SK-N-SH (cell line): ENCODE results near the gene IFITM5. TPM values are rescaled to one million over a fixed set of nuclear protein-coding genes. Genes with fewer than 3 reads are reported as not detected.
"Not testable (repeated sequence)": the region's sequence is repeated elsewhere in the genome, so short reads cannot be mapped to it uniquely, and the experiment has no call there.

ENCODE experiments used
- CTCF ChIA-PET: fragments of 300-600, 350-600 bp; formaldehyde crosslinking; extraction: SDS; loops from one replicate; lab custom pipeline; 2021; lab: Yijun Ruan, JAX
- POLR2A ChIA-PET: fragments of 350-600 bp; sonication (Branson Sonifier 250); formaldehyde crosslinking; extraction: SDS; loops from one replicate; lab custom pipeline; 2020; ENCODE audit warnings: antibody characterized with exemption, inconsistent platforms; lab: Yijun Ruan, JAX
- DNase-seq: peaks from one replicate; pipeline ENCODE4 v3.0.0; 2012
- H2AFZ ChIP-seq: fragments of 200-600 bp; sonication (generic); 2 replicates; pipeline ENCODE4 v1.8.1; 2016; ENCODE audit warnings: antibody characterized with exemption, mild to moderate bottlenecking, low read depth
- H3F3A ChIP-seq: fragments of 200-600 bp; sonication (generic); replicated peaks from 2 replicates; pipeline ENCODE3; 2016; ENCODE audit warnings: antibody characterized with exemption, mild to moderate bottlenecking; ENCODE audit not compliant: insufficient read depth
- H3K27ac ChIP-seq, 2 experiments: fragments of 200-500 bp in 1 of 2; fragments of 200-600 bp in 1 of 2; sonication (Bioruptor generic) in 1 of 2; sonication (generic), shearing (Covaris generic) in 1 of 2; 2 replicates each; pipeline versions ENCODE4 v1.5.1 to v1.6.1; 2014 to 2016; ENCODE audit warnings: low read depth in 2 of 2, inconsistent platforms in 1 of 2, low read length in 1 of 2, mild to moderate bottlenecking in 1 of 2, mixed read lengths in 1 of 2
- H3K27me3 ChIP-seq: fragments of 200-600 bp; sonication (generic), shearing (Covaris generic); 2 replicates; pipeline ENCODE4 v1.6.1; 2016; ENCODE audit warnings: mixed run types; ENCODE audit not compliant: insufficient read depth
- H3K36me3 ChIP-seq, 2 experiments: fragments of 200-500 bp in 1 of 2; fragments of 200-600 bp in 1 of 2; sonication (Bioruptor generic) in 1 of 2; sonication (generic) in 1 of 2; replicated peaks in 1 of 2; 2 replicates each; pipeline versions ENCODE3 to v1.5.1; 2014 to 2016; ENCODE audit warnings: low read length in 1 of 2, mild to moderate bottlenecking in 1 of 2; ENCODE audit not compliant: insufficient read depth in 2 of 2, control insufficient read depth in 1 of 2
- H3K4me1 ChIP-seq, 2 experiments: fragments of 200-500 bp in 1 of 2; fragments of 200-600 bp in 1 of 2; sonication (Bioruptor generic) in 1 of 2; sonication (generic), shearing (Covaris generic) in 1 of 2; 2 replicates each; pipeline versions ENCODE4 v1.5.1 to v1.6.1; 2014 to 2016; ENCODE audit warnings: low read depth in 1 of 2, low read length in 1 of 2, mixed run types in 1 of 2; ENCODE audit not compliant: insufficient read depth in 2 of 2, control insufficient read depth in 1 of 2
- H3K4me2 ChIP-seq: fragments of 200-600 bp; sonication (generic), shearing (Covaris generic); 2 replicates; pipeline ENCODE4 v1.6.1; 2017; ENCODE audit warnings: mixed run types
- H3K4me3 ChIP-seq, 2 experiments: fragments of 200-500 bp in 1 of 2; fragments of 200-600 bp in 1 of 2; sonication (Bioruptor generic) in 1 of 2; sonication (generic), shearing (Covaris generic) in 1 of 2; 2 replicates each; pipeline versions ENCODE4 v1.5.1 to v1.8.1; 2014 to 2016; ENCODE audit warnings: low read depth in 2 of 2, inconsistent platforms in 1 of 2, low read length in 1 of 2, mild to moderate bottlenecking in 1 of 2, mixed read lengths in 1 of 2, moderate library complexity in 1 of 2
- H3K79me2 ChIP-seq: fragments of 200-600 bp; sonication (generic); 2 replicates; pipeline ENCODE4 v1.8.1; 2017; ENCODE audit warnings: mild to moderate bottlenecking; ENCODE audit not compliant: insufficient read depth
- H3K9ac ChIP-seq: fragments of 200-600 bp; sonication (generic); 2 replicates; pipeline ENCODE4 v1.6.1; 2017; ENCODE audit warnings: mixed run types
- H3K9me2 ChIP-seq: fragments of 200-600 bp; sonication (generic); 2 replicates; pipeline ENCODE4 v1.6.1; 2017; ENCODE audit warnings: mixed run types
- H3K9me3 ChIP-seq: fragments of 200-600 bp; sonication (generic); 2 replicates; pipeline ENCODE4 v1.6.1; 2017; ENCODE audit warnings: mixed run types, mild to moderate bottlenecking, moderate library complexity
- H4K20me1 ChIP-seq: fragments of 200-600 bp; sonication (generic); 2 replicates; pipeline ENCODE4 v1.6.1; 2017; ENCODE audit warnings: mild to moderate bottlenecking, mixed run types; ENCODE audit not compliant: insufficient read depth
- GATA2 ChIP-seq: sonication (generic); formaldehyde crosslinking; IDR thresholded peaks from 2 replicates; pipeline ENCODE4 v1.5.0; 2020; ENCODE audit warnings: mild to moderate bottlenecking, missing genetic modification reagents
- MAX ChIP-seq: IDR thresholded peaks from 2 replicates; pipeline ENCODE4 v1.4.0; 2012; ENCODE audit warnings: low read depth
- TAF1 ChIP-seq: IDR thresholded peaks from 2 replicates; pipeline ENCODE4 v1.6.1; 2012; ENCODE audit warnings: low read depth, mild to moderate bottlenecking, low read length, moderate library complexity, borderline replicate concordance
- TCF12 ChIP-seq: IDR thresholded peaks from 2 replicates; pipeline ENCODE4 v1.4.0; 2012
- USF1 ChIP-seq: IDR thresholded peaks from 2 replicates; pipeline ENCODE4 v1.4.0; 2012; ENCODE audit warnings: low read depth, borderline replicate concordance
- WGBS: methylation state at CpG from one replicate; pipeline ENCODE4 v1.1.6; 2017; ENCODE audit warnings: low lambda C conversion rate; 5-methylcytosine and 5-hydroxymethylcytosine counted together
- polyA plus RNA-seq, 3 experiments: library from polyadenylated mRNA; depleted of rRNA; stranded (reverse); fragments of >200 nt; gene quantifications; 2 replicates each; pipeline ENCODE4 v1.2.3, GENCODE V29; 2012

The IFITM5 gene
- polyA plus RNA-seq, 1 of the 3 experiments (the other 2 are of a cell fraction), result not detected

GRCh38 chr11:318405-319120 lies 19.2 kb upstream of the IFITM5 start:
- DNase-seq, H3K79me2 ChIP-seq, H3K9me2 ChIP-seq, H3F3A ChIP-seq, H2AFZ ChIP-seq, H3K9me3 ChIP-seq, POLR2A ChIA-PET, H3K27me3 ChIP-seq, H3K36me3 ChIP-seq, H3K4me1 ChIP-seq, H4K20me1 ChIP-seq, H3K27ac ChIP-seq: not testable (repeated sequence)
- Histone ChIP-seq H3K4me2 (peak overlapping the region; percentile 77), H3K9ac (peak overlapping the region; percentile 46; the same call in 1 of the 2 replicates), H3K4me3 (peak overlapping the region in 1 of 2 experiments; percentile 49; a peak in 2 of 4 replicates)
- no CpG with 5 or more reads among the region's 79 CpGs for WGBS
- CTCF ChIA-PET, result interaction anchor here (1.4 to 1.9 kb wide), 3 partner anchors 13 to 28 kb away, joined by 3 to 20 read pairs (median 4); no protein-coding TSS in a partner anchor

GRCh38 chr11:317668-318404 lies 18.5 kb upstream of the IFITM5 start:
- H3K9me3 ChIP-seq, H3K27me3 ChIP-seq, H3K9ac ChIP-seq, H2AFZ ChIP-seq, H3K4me2 ChIP-seq, H3K9me2 ChIP-seq, H4K20me1 ChIP-seq, H3K27ac ChIP-seq, H3K36me3 ChIP-seq, H3F3A ChIP-seq, H3K79me2 ChIP-seq, H3K4me1 ChIP-seq, H3K4me3 ChIP-seq: not testable (repeated sequence)
- WGBS, result 72% methylated on average over 7 of the region's 30 CpGs
- ChIA-PET POLR2A (interaction anchor here (0.8 kb wide), 1 partner anchor 38 kb away, joined by 3 read pairs; no protein-coding TSS in a partner anchor), CTCF (interaction anchor here (0.6 to 1.9 kb wide), 9 partner anchors 12 to 201 kb away, joined by 3 to 20 read pairs (median 4); no protein-coding TSS in a partner anchor)
- peak; percentile 20 for DNase-seq

- Histone ChIP-seq H3K79me2 (peaks cover 8% of the 10 kb centered on the region; the same call in 1 of the 2 replicates), H3K4me3 (no peak overlapping the region)
- CTCF ChIA-PET, result interaction anchor here (0.9 to 1.9 kb wide), 9 partner anchors 11 to 202 kb away, joined by 3 to 20 read pairs (median 4); no protein-coding TSS in a partner anchor
Observed at GRCh38 chr11:316891-317301, 17.6 kb upstream of the IFITM5 start.

More at GRCh38 chr11:316891-317301, 17.6 kb upstream of the IFITM5 start:
- peaks cover 4 to 9% of the 10 kb centered on the region in 2 experiments; a peak in 2 of 4 replicates for H3K4me1 ChIP-seq
- H3K4me2 ChIP-seq, result no peak overlapping the region
- DNase-seq, result no peak
- 88% methylated on average over 7 of the region's 7 CpGs for WGBS
- no peaks in the 10 kb centered on the region for H3K9me2 ChIP-seq
- no peak for TF ChIP-seq TAF1
- no peak for TF ChIP-seq USF1
- no peak for TF ChIP-seq GATA2 (CRISPR knock-in tag)
- no peak for TF ChIP-seq TCF12
- TF ChIP-seq MAX, result no peak
- no peak overlapping the region for H2AFZ ChIP-seq
- no peaks in the 10 kb centered on the region for H3K27me3 ChIP-seq
- H3K9me3 ChIP-seq, result no peaks in the 10 kb centered on the region
- no peak overlapping the region for H3K9ac ChIP-seq
- peaks cover 4% of the 10 kb centered on the region for H3F3A ChIP-seq
- no peaks in the 10 kb centered on the region for H4K20me1 ChIP-seq
- POLR2A ChIA-PET, result interaction anchor here (0.5 kb wide), 1 partner anchor 196 kb away, joined by 3 read pairs; no protein-coding TSS in a partner anchor
- H3K36me3 ChIP-seq, result no peaks in the 10 kb centered on the region
- H3K27ac ChIP-seq, result no peak overlapping the region
